ENCODE measurements around the gene GJD4.

- no peak for TF ChIP-seq CTCF (IDR thresholded peaks at IDR 0.05 in 2 of 3, conservative IDR thresholded peaks at IDR 0.05 in 1 of 3; ENCODE audit: control insufficient read depth in 2 of 3, extremely low read depth in 1 of 3, insufficient read depth in 1 of 3, low read depth in 3 of 3, low read length in 3 of 3)
- TF ChIP-seq TCF12 (IDR thresholded peaks at IDR 0.05; ENCODE audit: low read depth, low read length) = no peak
These were observed 1.3 kb downstream of the GJD4 start for GRCh38 chr10:35606430-35606829.
